ENCODE measurements around the gene TGFBR3L. TPM values are rescaled to one million over a fixed set of nuclear protein-coding genes. Genes with fewer than 3 reads are reported as not detected.
A peak's percentile ranks its signal among the peaks of the same experiment; 100 is the strongest.

Gene TGFBR3L
- total and polyA plus RNA-seq, 4 donors: 0.25 to 0.77 TPM; not detected in 2

- Histone ChIP-seq H3K27me3 (ENCODE audit: control insufficient read depth in 3 of 3, insufficient read depth in 3 of 3, low read length in 2 of 3) (peaks cover 0 to 44% (median 28%) of the 10 kb centered on the region in 3 donors), H3K27ac (ENCODE audit: low read depth in 1 of 2, low read length in 1 of 2) (no peak overlapping the region), H3K36me3 (ENCODE audit: control insufficient read depth in 4 of 4, insufficient read depth in 4 of 4, low read length in 4 of 4) (peaks cover 3 to 27% (median 8%) of the 10 kb centered on the region in 4 donors), H3K4me1 (ENCODE audit: control insufficient read depth in 5 of 5, insufficient read depth in 5 of 5, low read length in 5 of 5) (peaks cover 0 to 25% (median 3%) of the 10 kb centered on the region in 5 donors), H3K4me3 (no peak overlapping the region), H3K9me3 (ENCODE audit: control insufficient read depth in 4 of 4, insufficient read depth in 3 of 4, low read length in 3 of 4) (peaks cover 0 to 15% (median 0%) of the 10 kb centered on the region in 4 donors), H3K9ac (ENCODE audit: insufficient read depth in 1 of 2, low read length in 2 of 2) (no peak overlapping the region)
- DNase-seq: no peak
- WGBS, 2 donors: 45 to 51% methylated on average over 24 of the region's 24 CpGs
- ATAC-seq (ENCODE audit: insufficient read depth, low FRiP score): no peak
- TF ChIP-seq, protein P1, sequence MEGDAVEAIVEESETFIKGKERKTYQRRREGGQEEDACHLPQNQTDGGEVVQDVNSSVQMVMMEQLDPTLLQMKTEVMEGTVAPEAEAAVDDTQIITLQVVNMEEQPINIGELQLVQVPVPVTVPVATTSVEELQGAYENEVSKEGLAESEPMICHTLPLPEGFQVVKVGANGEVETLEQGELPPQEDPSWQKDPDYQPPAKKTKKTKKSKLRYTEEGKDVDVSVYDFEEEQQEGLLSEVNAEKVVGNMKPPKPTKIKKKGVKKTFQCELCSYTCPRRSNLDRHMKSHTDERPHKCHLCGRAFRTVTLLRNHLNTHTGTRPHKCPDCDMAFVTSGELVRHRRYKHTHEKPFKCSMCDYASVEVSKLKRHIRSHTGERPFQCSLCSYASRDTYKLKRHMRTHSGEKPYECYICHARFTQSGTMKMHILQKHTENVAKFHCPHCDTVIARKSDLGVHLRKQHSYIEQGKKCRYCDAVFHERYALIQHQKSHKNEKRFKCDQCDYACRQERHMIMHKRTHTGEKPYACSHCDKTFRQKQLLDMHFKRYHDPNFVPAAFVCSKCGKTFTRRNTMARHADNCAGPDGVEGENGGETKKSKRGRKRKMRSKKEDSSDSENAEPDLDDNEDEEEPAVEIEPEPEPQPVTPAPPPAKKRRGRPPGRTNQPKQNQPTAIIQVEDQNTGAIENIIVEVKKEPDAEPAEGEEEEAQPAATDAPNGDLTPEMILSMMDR (IDR thresholded peaks at IDR 0.05; ENCODE audit: control extremely low read depth, extremely low read depth): no peak
Observed at GRCh38 chr19:7915250-7916102, 846 bp downstream of the TGFBR3L start.

GRCh38 chr19:7916103-7916954 is 1.7 kb downstream of the TGFBR3L start:
- Histone ChIP-seq H3K4me1 (ENCODE audit: control insufficient read depth in 5 of 5, insufficient read depth in 5 of 5, low read length in 5 of 5) (peaks cover 0 to 30% (median 7%) of the 10 kb centered on the region in 5 donors), H3K9me3 (ENCODE audit: control insufficient read depth in 4 of 4, insufficient read depth in 3 of 4, low read length in 3 of 4) (peaks cover 0 to 12% (median 0%) of the 10 kb centered on the region in 4 donors), H3K36me3 (ENCODE audit: control insufficient read depth in 4 of 4, insufficient read depth in 4 of 4, low read length in 4 of 4) (peaks cover 0 to 18% (median 3%) of the 10 kb centered on the region in 4 donors), H3K27me3 (ENCODE audit: control insufficient read depth in 3 of 3, insufficient read depth in 3 of 3, low read length in 2 of 3) (peaks cover 0 to 44% (median 28%) of the 10 kb centered on the region in 3 donors), H3K4me3 (no peak overlapping the region), H3K9ac (ENCODE audit: insufficient read depth in 1 of 2, low read length in 2 of 2) (no peak overlapping the region), H3K27ac (ENCODE audit: low read depth in 1 of 2, low read length in 1 of 2) (no peak overlapping the region)
- TF ChIP-seq, protein P1 (IDR thresholded peaks at IDR 0.05; ENCODE audit: control extremely low read depth, extremely low read depth): no peak
- DNase-seq (peak in 1 of 3 donors; percentile 30), ATAC-seq (ENCODE audit: insufficient read depth, low FRiP score) (no peak)
- 1% methylated on average over 79 to 104 of the region's 104 CpGs for WGBS, 2 donors

- ATAC-seq (ENCODE audit: insufficient read depth, low FRiP score) (no peak), DNase-seq (no peak)
- H3K4me1 ChIP-seq (ENCODE audit: control insufficient read depth in 5 of 5, insufficient read depth in 5 of 5, low read length in 5 of 5): peaks cover 0 to 33% (median 12%) of the 10 kb centered on the region in 5 donors
- peaks cover 0 to 12% (median 0%) of the 10 kb centered on the region in 4 donors for H3K9me3 ChIP-seq (ENCODE audit: control insufficient read depth in 4 of 4, insufficient read depth in 3 of 4, low read length in 3 of 4)
- peaks cover 0 to 44% (median 28%) of the 10 kb centered on the region in 3 donors for H3K27me3 ChIP-seq (ENCODE audit: control insufficient read depth in 3 of 3, insufficient read depth in 3 of 3, low read length in 2 of 3)
- peaks cover 2 to 13% (median 4%) of the 10 kb centered on the region in 4 donors for H3K36me3 ChIP-seq (ENCODE audit: control insufficient read depth in 4 of 4, insufficient read depth in 4 of 4, low read length in 4 of 4)
- no peak overlapping the region for H3K9ac ChIP-seq (ENCODE audit: insufficient read depth in 1 of 2, low read length in 2 of 2)
- H3K27ac ChIP-seq (ENCODE audit: low read depth in 1 of 2, low read length in 1 of 2): peak overlapping the region in 1 of 2 donors; percentile 47
- TF ChIP-seq, protein P1 (IDR thresholded peaks at IDR 0.05; ENCODE audit: control extremely low read depth, extremely low read depth): no peak
- no peak overlapping the region for H3K4me3 ChIP-seq
- WGBS, 2 donors: 7 to 8% methylated on average over 12 of the region's 12 CpGs
Observed at GRCh38 chr19:7916955-7917266, 2.3 kb downstream of the TGFBR3L start.

All from lung (tissue), 12 donors.